HG02938 (cell line): ENCODE results near the gene IL3.

Source experiments
- ATAC-seq: cut with Tn5 transposase; IDR thresholded peaks from one replicate; pipeline ENCODE4 v1.9.1; 2021; ENCODE audit warnings: mild to moderate bottlenecking, moderate library complexity; ENCODE audit not compliant: unreplicated experiment

Gene IL3

DNA sequence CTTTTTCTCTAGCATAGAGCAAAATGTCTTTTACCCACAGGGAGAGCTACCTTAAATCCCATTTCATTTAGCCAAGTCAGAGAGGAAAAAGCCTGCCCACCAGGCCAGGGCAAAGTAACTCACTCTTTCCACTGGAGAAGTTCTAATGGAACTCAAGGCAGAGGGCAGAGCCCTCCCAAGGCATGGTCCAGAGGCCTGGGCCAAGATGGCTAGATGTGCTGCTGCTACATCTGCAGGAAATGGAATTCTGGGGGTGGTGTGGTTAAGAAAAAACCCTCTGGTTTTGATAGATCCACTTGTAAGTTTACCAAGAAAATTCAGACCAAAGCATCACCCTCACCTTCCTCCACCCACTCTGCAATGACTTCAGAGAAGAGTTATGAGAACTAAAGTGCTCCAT lies 50.5 kb downstream of the IL3 start:
- no peak for ATAC-seq

DNA sequence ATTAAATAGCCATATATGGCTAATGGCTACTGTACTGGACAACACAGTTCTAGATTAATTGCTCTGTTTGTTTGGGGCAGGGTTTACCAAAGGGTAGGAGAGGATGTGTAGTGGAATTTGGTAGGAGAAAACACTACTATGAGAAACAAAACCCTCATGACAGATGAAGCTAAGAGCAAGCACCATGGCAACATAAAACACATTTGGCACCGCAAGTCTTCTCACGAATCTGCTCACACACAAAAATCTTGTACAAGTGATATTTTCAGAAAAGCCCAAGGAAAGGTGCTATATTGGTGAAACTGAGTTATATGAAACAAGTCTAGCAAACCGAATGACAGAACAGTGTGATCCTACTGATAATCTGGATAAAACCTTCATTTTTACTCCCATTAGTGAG lies 51.7 kb downstream of the IL3 start:
- no peak for ATAC-seq
